Progenitor cell of endocrine pancreas (in vitro differentiated cells): ENCODE data around the gene TNFAIP1. TPM values are rescaled to one million over a fixed set of nuclear protein-coding genes. Genes with fewer than 3 reads are reported as not detected.

Source experiments
- DNase-seq: peaks from one replicate; pipeline ENCODE4 v3.0.0; 2021; ENCODE audit warnings: low spot score; ENCODE audit not compliant: unreplicated experiment
- H3K27ac Mint-ChIP-seq: 2 replicates; pipeline ENCODE4 v1.8.0; 2021; ENCODE audit warnings: mild to moderate bottlenecking, moderate library complexity, mixed read lengths
- H3K27me3 Mint-ChIP-seq: 2 replicates; pipeline ENCODE4 v1.8.0; 2021; ENCODE audit warnings: mixed read lengths
- H3K36me3 Mint-ChIP-seq: 2 replicates; pipeline ENCODE4 v1.8.0; 2022; ENCODE audit warnings: mixed read lengths; ENCODE audit not compliant: insufficient read depth
- H3K4me1 Mint-ChIP-seq: 2 replicates; pipeline ENCODE4 v1.8.0; 2021; ENCODE audit warnings: low read depth, mixed read lengths
- H3K4me3 Mint-ChIP-seq: 2 replicates; pipeline ENCODE4 v1.8.0; 2021; ENCODE audit warnings: low read depth, mild to moderate bottlenecking, moderate library complexity, mixed read lengths
- H3K9me3 Mint-ChIP-seq: 2 replicates; pipeline ENCODE4 v1.8.0; 2021; ENCODE audit warnings: low read depth, mixed read lengths
- total RNA-seq: library from RNA; stranded (reverse); gene quantifications from 2 replicates; pipeline ENCODE4 v1.2.1, GENCODE V29; 2021
- TF ChIP-seq, protein P1 (sequence below): fragments of 200-600 bp; sonication (generic); IDR thresholded peaks from one replicate; pipeline ENCODE4 v1.5.0; 2021; ENCODE audit warnings: antibody characterized with exemption, mild to moderate bottlenecking; ENCODE audit not compliant: unreplicated experiment

Gene TNFAIP1
- total RNA-seq, 1 donor from 2014 or later: 50.9 TPM

DNA sequence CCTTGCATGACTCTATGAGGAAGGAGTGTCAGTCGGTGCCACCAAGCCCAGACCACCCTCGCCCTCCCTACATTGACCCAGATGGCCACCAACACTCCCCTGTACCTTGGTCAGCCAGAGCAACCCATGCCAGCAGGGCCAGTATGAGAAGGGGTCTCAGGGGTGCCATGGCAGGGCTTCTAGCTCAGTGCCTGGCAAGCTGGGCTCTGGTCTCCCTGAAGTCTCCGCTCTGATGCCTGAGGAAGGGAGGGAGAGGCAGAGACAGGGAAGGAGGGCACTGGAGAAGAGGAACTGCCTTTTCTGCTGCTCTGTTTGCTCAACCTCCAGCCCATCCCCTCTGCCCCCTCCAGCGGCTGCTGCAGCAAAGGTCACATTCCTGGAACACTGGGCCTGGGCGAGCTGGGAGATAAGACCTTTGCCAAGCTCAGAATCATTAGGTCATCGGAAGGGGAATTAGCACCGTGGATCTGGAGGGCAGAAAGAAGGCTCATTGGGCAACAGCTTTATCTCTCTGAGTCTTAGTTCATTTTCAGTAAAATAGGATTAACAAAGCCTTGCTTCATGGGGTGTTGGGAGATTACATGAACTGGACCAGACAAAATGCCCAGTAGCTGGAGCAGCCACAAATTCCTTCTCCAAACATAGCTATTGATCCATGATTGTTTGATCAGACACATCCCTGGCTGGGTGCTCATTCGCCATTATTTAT, 34.6 kb downstream of the TNFAIP1 start, which contains the start of gene VTN:
VTN (minus strand) TSS at position 273 of the 709 bp plus-strand sequence; CDS start at position 169, 104 bp downstream.
- H3K27ac Mint-ChIP-seq: peak within 1 kb of the TSS; percentile 96
- TF ChIP-seq, protein P1, sequence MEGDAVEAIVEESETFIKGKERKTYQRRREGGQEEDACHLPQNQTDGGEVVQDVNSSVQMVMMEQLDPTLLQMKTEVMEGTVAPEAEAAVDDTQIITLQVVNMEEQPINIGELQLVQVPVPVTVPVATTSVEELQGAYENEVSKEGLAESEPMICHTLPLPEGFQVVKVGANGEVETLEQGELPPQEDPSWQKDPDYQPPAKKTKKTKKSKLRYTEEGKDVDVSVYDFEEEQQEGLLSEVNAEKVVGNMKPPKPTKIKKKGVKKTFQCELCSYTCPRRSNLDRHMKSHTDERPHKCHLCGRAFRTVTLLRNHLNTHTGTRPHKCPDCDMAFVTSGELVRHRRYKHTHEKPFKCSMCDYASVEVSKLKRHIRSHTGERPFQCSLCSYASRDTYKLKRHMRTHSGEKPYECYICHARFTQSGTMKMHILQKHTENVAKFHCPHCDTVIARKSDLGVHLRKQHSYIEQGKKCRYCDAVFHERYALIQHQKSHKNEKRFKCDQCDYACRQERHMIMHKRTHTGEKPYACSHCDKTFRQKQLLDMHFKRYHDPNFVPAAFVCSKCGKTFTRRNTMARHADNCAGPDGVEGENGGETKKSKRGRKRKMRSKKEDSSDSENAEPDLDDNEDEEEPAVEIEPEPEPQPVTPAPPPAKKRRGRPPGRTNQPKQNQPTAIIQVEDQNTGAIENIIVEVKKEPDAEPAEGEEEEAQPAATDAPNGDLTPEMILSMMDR: no peak
- DNase-seq: peak; percentile 54
- peaks cover 18% of the 10 kb centered on the region for H3K27me3 Mint-ChIP-seq
- no peaks in the 10 kb centered on the region for H3K9me3 Mint-ChIP-seq
- no peaks in the 10 kb centered on the region for H3K36me3 Mint-ChIP-seq
- peak within 1 kb of the TSS; percentile 69 for H3K4me3 Mint-ChIP-seq
- H3K4me1 Mint-ChIP-seq: peaks cover 33% of the 10 kb centered on the region

DNA sequence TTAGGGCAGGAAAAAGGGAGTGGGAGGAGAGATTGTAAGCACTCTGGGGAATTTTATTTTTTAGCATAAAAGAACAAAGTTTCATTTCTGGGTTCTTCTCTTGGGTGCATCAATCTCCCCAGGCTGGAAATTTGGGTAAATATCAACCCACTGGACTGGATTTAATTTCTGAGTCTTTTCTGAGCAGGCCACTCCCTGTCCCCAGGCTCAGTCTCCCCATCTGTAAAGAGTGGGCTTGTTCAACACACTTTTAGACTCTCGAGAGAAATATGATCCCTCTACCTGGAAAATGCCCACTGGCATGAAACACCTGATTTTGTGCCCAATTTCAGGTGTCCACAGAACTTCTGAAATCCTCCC, 35.2 kb downstream of the TNFAIP1 start:
- H3K27ac Mint-ChIP-seq: peak overlapping the region; percentile 96
- peaks cover 33% of the 10 kb centered on the region for H3K4me1 Mint-ChIP-seq
- no peaks in the 10 kb centered on the region for H3K9me3 Mint-ChIP-seq
- H3K36me3 Mint-ChIP-seq: no peaks in the 10 kb centered on the region
- peaks cover 18% of the 10 kb centered on the region for H3K27me3 Mint-ChIP-seq
- peak overlapping the region; percentile 69 for H3K4me3 Mint-ChIP-seq
- no peak for DNase-seq
- TF ChIP-seq, protein P1: no peak

GRCh38 chr17:28371245-28372202, 36.0 kb downstream of the TNFAIP1 start, which contains the start of gene SARM1:
TSS of gene SARM1 (plus strand) at chr17:28371694. CDS start at chr17:28372033, 339 bp downstream.
- TF ChIP-seq, protein P1: no peak
- peaks cover 33% of the 10 kb centered on the region for H3K4me1 Mint-ChIP-seq
- peak; percentile 85 for DNase-seq
- peaks cover 18% of the 10 kb centered on the region for H3K27me3 Mint-ChIP-seq
- H3K36me3 Mint-ChIP-seq: no peaks in the 10 kb centered on the region
- peak within 1 kb of the TSS; percentile 96 for H3K27ac Mint-ChIP-seq
- peak within 1 kb of the TSS; percentile 70 for H3K4me3 Mint-ChIP-seq
- H3K9me3 Mint-ChIP-seq: no peaks in the 10 kb centered on the region

- H3K27ac Mint-ChIP-seq: peak overlapping the region; percentile 56
- H3K4me1 Mint-ChIP-seq: peaks cover 32% of the 10 kb centered on the region
- H3K36me3 Mint-ChIP-seq: no peaks in the 10 kb centered on the region
- DNase-seq: no peak
- TF ChIP-seq, protein P1: no peak
- H3K4me3 Mint-ChIP-seq: peak overlapping the region; percentile 64
- no peaks in the 10 kb centered on the region for H3K9me3 Mint-ChIP-seq
- H3K27me3 Mint-ChIP-seq: peaks cover 18% of the 10 kb centered on the region
These were observed 36.8 kb downstream of the TNFAIP1 start for GRCh38 chr17:28372203-28372944.

DNA sequence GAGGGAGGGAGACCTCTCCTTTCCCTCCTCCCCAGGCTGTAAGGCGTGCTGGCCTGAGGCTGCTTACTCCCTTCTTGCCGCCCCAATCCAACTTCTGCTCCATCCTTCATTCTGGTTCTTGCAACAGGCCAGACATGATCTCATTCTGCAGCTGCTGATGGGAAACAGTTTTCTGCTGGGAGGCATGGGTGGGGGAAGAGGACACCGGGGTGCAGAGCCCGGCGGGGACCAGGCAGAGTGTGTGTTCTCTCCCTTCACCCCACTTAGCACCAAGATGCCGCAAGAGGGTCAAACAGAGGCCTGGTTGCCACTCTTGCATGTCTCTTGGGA, 37.3 kb downstream of the TNFAIP1 start:
- no peak for DNase-seq
- H3K27me3 Mint-ChIP-seq: peaks cover 18% of the 10 kb centered on the region

More for the DNA sequence above, 37.3 kb downstream of the TNFAIP1 start:
- peak overlapping the region; percentile 64 for H3K4me3 Mint-ChIP-seq
- H3K4me1 Mint-ChIP-seq: peaks cover 28% of the 10 kb centered on the region
- TF ChIP-seq, protein P1: no peak
- no peaks in the 10 kb centered on the region for H3K36me3 Mint-ChIP-seq
- H3K9me3 Mint-ChIP-seq: no peaks in the 10 kb centered on the region
- peak overlapping the region; percentile 56 for H3K27ac Mint-ChIP-seq
